Endothelial cell of umbilical vein (primary cell): ENCODE results near the gene VPS8. TPM values are rescaled to one million over a fixed set of nuclear protein-coding genes. Genes with fewer than 3 reads are reported as not detected.

Experiments
- BruUV-seq: library from RNA; stranded (reverse); fragments of 400-500 nt; replicated peaks from 2 replicates; lab custom pipeline; 2021; lab: Mats Ljungman, UMichigan
- CTCF ChIA-PET: fragments of 300-600, 350-600 bp; sonication (Branson Sonifier 250); formaldehyde crosslinking; loops from one replicate; lab custom pipeline; 2021; ENCODE audit warnings: antibody characterized with exemption, inconsistent platforms; lab: Charles Lee
- POLR2A ChIA-PET: fragments of 300-600, 350-600 bp; sonication (Branson Sonifier 250); formaldehyde crosslinking; loops from one replicate; lab custom pipeline; 2021; ENCODE audit warnings: antibody characterized with exemption, inconsistent platforms; lab: Charles Lee
- DNase-seq: peaks from one replicate; pipeline ENCODE4 v3.0.0-alpha.2; 2011; ENCODE audit warnings: low read depth, low spot score
- FAIRE-seq: peaks from 2 replicates; lab custom pipeline; 2011; peaks lifted over from hg19 to GRCh38; lab: Jason Lieb, UNC
- H2AFZ ChIP-seq: 2 replicates; pipeline ENCODE4 v1.6.0; 2012; ENCODE audit warnings: low read depth, low read length, control low read depth, inconsistent platforms
- H3K27ac ChIP-seq: 2 replicates; pipeline ENCODE4 v1.5.1; 2011; ENCODE audit warnings: low read depth, mild to moderate bottlenecking, control low read depth, low read length, moderate library complexity; ENCODE audit not compliant: insufficient read depth
- H3K27me3 ChIP-seq, 2 experiments: 2 replicates each; pipeline versions ENCODE4 v1.6.0 to v1.6.1; 2011; ENCODE audit warnings: low read length in 2 of 2, mixed read lengths in 1 of 2; ENCODE audit not compliant: control insufficient read depth in 2 of 2, insufficient read depth in 2 of 2
- H3K36me3 ChIP-seq, 2 experiments: 2 replicates in 1 of 2; 3 replicates in 1 of 2; pipeline ENCODE4 v1.5.1; 2011; ENCODE audit warnings: low read length in 2 of 2, mild to moderate bottlenecking in 1 of 2, moderate library complexity in 1 of 2; ENCODE audit not compliant: control insufficient read depth in 2 of 2, insufficient read depth in 2 of 2; ENCODE audit errors: extremely low read depth in 1 of 2
- H3K4me1 ChIP-seq: 3 replicates; pipeline ENCODE4 v1.5.1; 2011; ENCODE audit warnings: mild to moderate bottlenecking, low read length; ENCODE audit not compliant: control insufficient read depth, insufficient read depth; ENCODE audit errors: extremely low read depth
- H3K4me2 ChIP-seq: 2 replicates; pipeline ENCODE4 v1.6.1; 2011; ENCODE audit warnings: low read length, control low read depth, mixed read lengths; ENCODE audit not compliant: insufficient read depth
- H3K4me3 ChIP-seq, 3 experiments: fragments of 200-600 bp in 1 of 3; sonication (generic), shearing (Covaris generic) in 1 of 3; replicated peaks in 1 of 3; 2 replicates each; pipeline ENCODE4 v1.5.1; 2011 to 2016; ENCODE audit warnings: control low read depth in 3 of 3, low read length in 3 of 3, mild to moderate bottlenecking in 2 of 3, inconsistent platforms in 1 of 3, low read depth in 1 of 3, moderate library complexity in 1 of 3; ENCODE audit not compliant: insufficient read depth in 1 of 3
- H3K79me2 ChIP-seq: 2 replicates; pipeline ENCODE4 v1.6.0; 2012; ENCODE audit warnings: low read length, inconsistent platforms; ENCODE audit not compliant: control insufficient read depth, insufficient read depth
- H3K9ac ChIP-seq: replicated peaks from 2 replicates; pipeline ENCODE3; 2011; ENCODE audit warnings: low read length, control low read depth; ENCODE audit not compliant: insufficient read depth; ENCODE audit errors: extremely low read depth
- H3K9me1 ChIP-seq: replicated peaks from 3 replicates; pipeline ENCODE4 v1.6.0; 2011; ENCODE audit warnings: mild to moderate bottlenecking, low read length; ENCODE audit not compliant: control insufficient read depth, insufficient read depth; ENCODE audit errors: extremely low read depth
- H3K9me3 ChIP-seq: replicated peaks from 2 replicates; pipeline ENCODE4 v1.5.1; 2012; ENCODE audit warnings: low read length, inconsistent platforms; ENCODE audit not compliant: control insufficient read depth, insufficient read depth
- H4K20me1 ChIP-seq: replicated peaks from 2 replicates; pipeline ENCODE3; 2011; ENCODE audit warnings: mild to moderate bottlenecking, low read length; ENCODE audit not compliant: control insufficient read depth, insufficient read depth; ENCODE audit errors: extremely low read depth
- CTCF ChIP-seq, 2 donors: IDR thresholded peaks; 1 replicate in 1 of 2; 2 replicates in 1 of 2; pipeline ENCODE4 v1.5.1; 2011; ENCODE audit warnings: low read length in 2 of 2, mild to moderate bottlenecking in 2 of 2, moderate library complexity in 2 of 2, control low read depth in 1 of 2, inconsistent platforms in 1 of 2, low read depth in 1 of 2; ENCODE audit not compliant: insufficient read depth in 1 of 2; ENCODE audit errors: extremely low read depth in 1 of 2
- EZH2 ChIP-seq: IDR thresholded peaks from 2 replicates; pipeline ENCODE4 v1.6.1; 2012; ENCODE audit warnings: borderline replicate concordance, low read depth, mild to moderate bottlenecking, moderate library complexity, low read length, inconsistent platforms; ENCODE audit not compliant: severe bottlenecking
- FOS ChIP-seq: IDR thresholded peaks from 2 replicates; pipeline ENCODE4 v1.6.1; 2011; ENCODE audit warnings: mild to moderate bottlenecking, low read length, moderate library complexity, borderline replicate concordance; ENCODE audit not compliant: insufficient read depth
- GATA2 ChIP-seq: IDR thresholded peaks from 2 replicates; pipeline ENCODE4 v1.7.0; 2011; ENCODE audit warnings: low read depth, mild to moderate bottlenecking, moderate library complexity, mixed read lengths, low read length; ENCODE audit not compliant: insufficient read length, insufficient read depth
- JUN ChIP-seq: IDR thresholded peaks from 2 replicates; pipeline ENCODE4 v1.6.1; 2011; ENCODE audit warnings: borderline replicate concordance, low read depth; ENCODE audit not compliant: insufficient read length, insufficient read depth
- MYC ChIP-seq: IDR thresholded peaks from one replicate; pipeline ENCODE4 v1.6.1; 2011; ENCODE audit warnings: mild to moderate bottlenecking, low read depth, low read length
- POLR2A ChIP-seq: IDR thresholded peaks from 2 replicates; pipeline ENCODE4 v1.6.1; 2012; ENCODE audit warnings: low read depth, mild to moderate bottlenecking, control low read depth, low read length
- POLR2AphosphoS5 ChIP-seq: IDR thresholded peaks from 2 replicates; pipeline ENCODE4 v1.6.1; 2012; ENCODE audit warnings: low read depth, mild to moderate bottlenecking, control low read depth, low read length, moderate library complexity; ENCODE audit not compliant: insufficient read depth
- dilution Hi-C: fragments of 300-500 bp; cut with MboI; formaldehyde crosslinking; loops from one replicate; pipeline ENCODE4 v1.15.0; 2019; ENCODE audit warnings: low sequenced_read_pairs; ENCODE audit not compliant: extremely low pct_ligation_motif_present
- intact Hi-C: fragments of 100-400 bp; cut with micrococcal nuclease; formaldehyde crosslinking; loops from one replicate; pipeline ENCODE4 v1.10.0; 2022
- polyA plus RNA-seq, 4 experiments: library from polyadenylated mRNA; depleted of rRNA in 3 of 4; stranded (reverse) in 3 of 4; unstranded in 1 of 4; fragments of >200 nt; gene quantifications; 2 replicates each; pipeline versions ENCODE4 v1.2.1 to v1.2.3, GENCODE V29; 2011 to 2012; ENCODE audit warnings: missing spikeins in 1 of 4
- total RNA-seq: library from RNA; stranded (reverse); gene quantifications from 2 replicates; pipeline ENCODE4 v1.2.3, GENCODE V29; 2021
- TF ChIP-seq, protein P1 (sequence below): IDR thresholded peaks from 2 replicates; pipeline ENCODE4 v1.6.1; 2011; ENCODE audit not compliant: insufficient read depth, insufficient read length

VPS8 gene
- total and polyA plus RNA-seq, 2 donors (not counting 3 experiments of a cell fraction or from before 2014, with no cell fraction given) = 13.7 to 51.6 TPM

DNA sequence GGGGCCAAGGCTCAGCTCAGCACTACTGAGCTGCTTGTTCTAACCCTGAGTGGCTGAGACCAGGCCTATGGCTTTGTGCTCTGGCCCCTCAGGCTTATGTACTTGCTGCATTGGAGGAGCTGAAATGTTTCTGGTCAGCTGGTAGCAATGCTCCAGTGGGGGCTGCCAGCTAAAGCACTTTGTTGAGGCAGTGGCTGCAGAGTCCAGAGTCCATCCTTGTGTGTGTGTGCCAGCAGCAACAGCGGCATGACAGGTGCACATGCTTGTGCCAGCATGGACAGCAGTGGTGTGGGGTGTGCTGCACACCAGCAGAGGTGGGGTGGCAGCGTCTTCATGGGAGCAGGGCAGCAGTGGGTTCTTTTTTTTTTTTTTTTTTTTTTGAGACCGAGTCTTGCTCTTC, 169.1 kb downstream of the VPS8 start:
- no TSS peak for BruUV-seq
- ChIA-PET POLR2A (no interaction called here), CTCF (interaction anchor here (0.7 to 2.3 kb wide), 2 partner anchors 14 to 70 kb away, joined by 3 to 6 read pairs; no protein-coding TSS in a partner anchor)
- no peak overlapping the region for H3K4me2 ChIP-seq
- no peak overlapping the region for H3K4me3 ChIP-seq
- dilution Hi-C loops = no loop called here
- H3K36me3 ChIP-seq = no peaks in the 10 kb centered on the region
- intact Hi-C loops = no loop called here
- no peaks in the 10 kb centered on the region for H4K20me1 ChIP-seq
- no peak for DNase-seq
- no peaks in the 10 kb centered on the region for H3K9me3 ChIP-seq
- peaks cover 2% of the 10 kb centered on the region for H3K4me1 ChIP-seq
- no peaks in the 10 kb centered on the region for H3K79me2 ChIP-seq
- H3K9ac ChIP-seq = no peak overlapping the region
- no peak overlapping the region for H2AFZ ChIP-seq
- no peaks in the 10 kb centered on the region for H3K9me1 ChIP-seq
- no peak for FAIRE-seq
- TF ChIP-seq JUN = no peak
- no peak for TF ChIP-seq POLR2AphosphoS5
- TF ChIP-seq, protein P1, sequence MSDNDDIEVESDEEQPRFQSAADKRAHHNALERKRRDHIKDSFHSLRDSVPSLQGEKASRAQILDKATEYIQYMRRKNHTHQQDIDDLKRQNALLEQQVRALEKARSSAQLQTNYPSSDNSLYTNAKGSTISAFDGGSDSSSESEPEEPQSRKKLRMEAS = no peak
- TF ChIP-seq CTCF (IDR thresholded peaks at IDR 0.05; ENCODE audit: extremely low read depth in 1 of 2, insufficient read depth in 1 of 2, low read depth in 1 of 2, low read length in 2 of 2) = no peak
- no peak for TF ChIP-seq POLR2A
- no peak for TF ChIP-seq GATA2
- TF ChIP-seq MYC = no peak
- no peak for TF ChIP-seq FOS
- TF ChIP-seq EZH2 = no peak
- no peak overlapping the region for H3K27ac ChIP-seq
- no peaks in the 10 kb centered on the region for H3K27me3 ChIP-seq
